Measurements from ENCODE around the gene ATRIP.
A peak's percentile ranks its signal among the peaks of the same experiment; 100 is the strongest.
"Not testable (repeated sequence)": the region's sequence is repeated elsewhere in the genome, so short reads cannot be mapped to it uniquely, and the experiment has no call there.

Gene ATRIP

GRCh38 chr3:48475188-48475587 is 28.7 kb downstream of the ATRIP start:
- H3K4me3 ChIP-seq (ENCODE audit: low read depth, low read length) = no peak overlapping the region
- DNase-seq (ENCODE audit: low read depth) = no peak
- TF ChIP-seq POLR2A (IDR thresholded peaks at IDR 0.05; ENCODE audit: extremely low read depth, insufficient read length) = no peak
- TF ChIP-seq MYC (IDR thresholded peaks at IDR 0.05; ENCODE audit: low read depth, low read length) = no peak
- TF ChIP-seq MAX (IDR thresholded peaks at IDR 0.05; ENCODE audit: low read depth, low read length) = no peak
- TF ChIP-seq CTCF (IDR thresholded peaks at IDR 0.05; ENCODE audit: low read depth, low read length) = no peak

- H3K4me3 ChIP-seq (ENCODE audit: low read depth, low read length) = no peak overlapping the region
- DNase-seq (ENCODE audit: low read depth) = no peak
- no peak for TF ChIP-seq MYC (IDR thresholded peaks at IDR 0.05; ENCODE audit: low read depth, low read length)
- TF ChIP-seq CTCF (IDR thresholded peaks at IDR 0.05; ENCODE audit: low read depth, low read length) = no peak
- no peak for TF ChIP-seq MAX (IDR thresholded peaks at IDR 0.05; ENCODE audit: low read depth, low read length)
- no peak for TF ChIP-seq POLR2A (IDR thresholded peaks at IDR 0.05; ENCODE audit: extremely low read depth, insufficient read length)
These were observed 30.0 kb downstream of the ATRIP start for GRCh38 chr3:48476426-48477053.

GRCh38 chr3:48477959-48478520 is 31.5 kb downstream of the ATRIP start:
- TF ChIP-seq MAX (IDR thresholded peaks at IDR 0.05; ENCODE audit: low read depth, low read length) (no peak), CTCF (IDR thresholded peaks at IDR 0.05; ENCODE audit: low read depth, low read length) (no peak), POLR2A (IDR thresholded peaks at IDR 0.05; ENCODE audit: extremely low read depth, insufficient read length) (no peak)
- H3K4me3 ChIP-seq (ENCODE audit: low read depth, low read length) = no peak overlapping the region

GRCh38 chr3:48478626-48479555 is 32.4 kb downstream of the ATRIP start:
- TF ChIP-seq MAX (IDR thresholded peaks at IDR 0.05; ENCODE audit: low read depth, low read length) (peak; percentile 56; the same call in 1 of the 2 replicates), CTCF (IDR thresholded peaks at IDR 0.05; ENCODE audit: low read depth, low read length) (no peak)
- peak; percentile 41 for DNase-seq (ENCODE audit: low read depth)
- no peak overlapping the region for H3K4me3 ChIP-seq (ENCODE audit: low read depth, low read length)

More at GRCh38 chr3:48477959-48478520, 31.5 kb downstream of the ATRIP start:
- DNase-seq (ENCODE audit: low read depth) = no peak

- not testable (repeated sequence) for DNase-seq (ENCODE audit: low read depth); H3K4me3 ChIP-seq (ENCODE audit: low read depth, low read length)
These were observed 34.4 kb downstream of the ATRIP start for GRCh38 chr3:48480891-48481290.

- not testable (repeated sequence) for H3K4me3 ChIP-seq (ENCODE audit: low read depth, low read length); DNase-seq (ENCODE audit: low read depth)
These were observed 36.3 kb downstream of the ATRIP start for GRCh38 chr3:48482822-48483221.

Data from NB4 (cell line).